HCT116 (cell line): ENCODE results near the gene GALT. TPM values are rescaled to one million over a fixed set of nuclear protein-coding genes. Genes with fewer than 3 reads are reported as not detected.

Source experiments
- ATAC-seq: fragments of 200-7000 bp; cut with Tn5 transposase; 2 replicates; pipeline ENCODE4 v1.9.1; 2020; ENCODE audit warnings: mild to moderate bottlenecking, moderate library complexity
- BruUV-seq: library from RNA; stranded (reverse); fragments of 400-500 nt; replicated peaks from 2 replicates; lab custom pipeline; 2021; lab: Mats Ljungman, UMichigan
- CTCF ChIA-PET: fragments of 300-600 bp; sonication (Branson Sonifier 250); formaldehyde crosslinking; loops from one replicate; lab custom pipeline; 2021; ENCODE audit warnings: antibody characterized with exemption; lab: Charles Lee
- POLR2A ChIA-PET: fragments of 300-600, 350-600 bp; sonication (Branson Sonifier 250); formaldehyde crosslinking; loops from one replicate; lab custom pipeline; 2021; ENCODE audit warnings: antibody characterized with exemption; lab: Charles Lee
- RAD21 ChIA-PET, 2 experiments: fragments of 300-600 bp; sonication (Branson Sonifier 250); formaldehyde crosslinking; loops; one replicate each; lab custom pipeline; 2023; ENCODE audit warnings: low total read pairs in 2 of 2; ENCODE audit not compliant: uncharacterized antibody in 2 of 2, unreplicated experiment in 2 of 2, low non-redundant PET in 1 of 2; lab: Charles Lee
- DNase-seq: peaks from one replicate; pipeline ENCODE4 v3.0.0-alpha.2; 2010; ENCODE audit warnings: low read depth, low spot score
- H2AFZ ChIP-seq: fragments of 200-600 bp; shearing (Covaris generic), sonication (generic); 2 replicates; pipeline ENCODE4 v1.6.1; 2017; ENCODE audit warnings: low read depth, mixed run types, mixed read lengths, antibody characterized with exemption, low read length; ENCODE audit not compliant: poor library complexity, severe bottlenecking
- H3K27ac ChIP-seq: 2 replicates; pipeline ENCODE4 v1.5.1; 2012; ENCODE audit warnings: low read depth, low read length
- H3K27me3 ChIP-seq: fragments of 200-600 bp; sonication (generic); 2 replicates; pipeline ENCODE4 v1.6.1; 2016; ENCODE audit warnings: mixed run types, low read length, mixed read lengths; ENCODE audit not compliant: insufficient read depth
- H3K36me3 ChIP-seq, 2 experiments: fragments of 200-500 bp in 1 of 2; fragments of 200-600 bp in 1 of 2; sonication (Bioruptor generic) in 1 of 2; sonication (generic) in 1 of 2; 2 replicates each; pipeline versions ENCODE4 v1.5.1 to v1.6.1; 2014 to 2016; ENCODE audit warnings: low read length in 2 of 2, inconsistent platforms in 1 of 2, mixed read lengths in 1 of 2, mixed run types in 1 of 2; ENCODE audit not compliant: insufficient read depth in 2 of 2, control insufficient read depth in 1 of 2
- H3K4me1 ChIP-seq, 2 experiments: fragments of 200-600 bp in 1 of 2; sonication (generic) in 1 of 2; 2 replicates each; pipeline versions ENCODE4 v1.5.1 to v1.6.1; 2012 to 2017; ENCODE audit warnings: low read length in 2 of 2, inconsistent platforms in 1 of 2, mild to moderate bottlenecking in 1 of 2, mixed read lengths in 1 of 2, mixed run types in 1 of 2, moderate library complexity in 1 of 2; ENCODE audit not compliant: insufficient read depth in 2 of 2, control insufficient read depth in 1 of 2
- H3K4me2 ChIP-seq: fragments of 200-600 bp; sonication (generic); 2 replicates; pipeline ENCODE4 v1.6.1; 2017; ENCODE audit warnings: mixed run types, low read length, mixed read lengths
- H3K4me3 ChIP-seq, 2 experiments: fragments of 200-600 bp in 1 of 2; sonication (generic) in 1 of 2; replicated peaks in 1 of 2; 2 replicates each; pipeline ENCODE4 v1.5.1; 2011 to 2016; ENCODE audit warnings: low read length in 2 of 2, control low read depth in 1 of 2, low read depth in 1 of 2, mild to moderate bottlenecking in 1 of 2, mixed read lengths in 1 of 2, mixed run types in 1 of 2
- H3K79me2 ChIP-seq: fragments of 200-600 bp; sonication (generic); 2 replicates; pipeline ENCODE4 v1.6.1; 2017; ENCODE audit warnings: mild to moderate bottlenecking, mixed run types, low read length, moderate library complexity, mixed read lengths; ENCODE audit not compliant: insufficient read depth
- H3K9ac ChIP-seq: fragments of 200-600 bp; sonication (generic); 2 replicates; pipeline ENCODE4 v1.6.1; 2016; ENCODE audit warnings: low read length, mixed read lengths
- H3K9me2 ChIP-seq: fragments of 200-600 bp; sonication (generic), shearing (Covaris generic); 2 replicates; pipeline ENCODE4 v1.6.1; 2017; ENCODE audit warnings: mixed run types, mild to moderate bottlenecking, moderate library complexity; ENCODE audit not compliant: insufficient read depth
- H3K9me3 ChIP-seq, 2 experiments: fragments of 200-500 bp in 1 of 2; fragments of 200-600 bp in 1 of 2; sonication (Bioruptor generic) in 1 of 2; sonication (generic) in 1 of 2; 2 replicates each; pipeline ENCODE4 v1.6.1; 2014 to 2017; ENCODE audit warnings: low read length in 2 of 2, mixed read lengths in 2 of 2, inconsistent platforms in 1 of 2, low read depth in 1 of 2, mild to moderate bottlenecking in 1 of 2, mixed run types in 1 of 2, moderate library complexity in 1 of 2; ENCODE audit not compliant: control insufficient read depth in 1 of 2, insufficient read depth in 1 of 2
- H4K20me1 ChIP-seq: fragments of 200-600 bp; sonication (generic), shearing (Covaris generic); 2 replicates; pipeline ENCODE4 v1.6.1; 2017; ENCODE audit warnings: mixed run types, mild to moderate bottlenecking, moderate library complexity; ENCODE audit not compliant: insufficient read depth
- ATF3 ChIP-seq: IDR thresholded peaks from 2 replicates; pipeline ENCODE4 v1.6.1; 2012
- CEBPB ChIP-seq: IDR thresholded peaks from 2 replicates; pipeline ENCODE4 v1.6.1; 2012; ENCODE audit warnings: low read depth
- EGR1 ChIP-seq: IDR thresholded peaks from 2 replicates; pipeline ENCODE4 v1.6.1; 2012; ENCODE audit warnings: low read depth
- EZH2 ChIP-seq: fragments of 200-600 bp; sonication (generic); IDR thresholded peaks from 2 replicates; pipeline ENCODE4 v1.6.1; 2017; ENCODE audit warnings: antibody characterized with exemption, mixed run types
- JUND ChIP-seq: IDR thresholded peaks from 2 replicates; pipeline ENCODE4 v1.6.1; 2012
- RAD21 ChIP-seq: IDR thresholded peaks from 2 replicates; pipeline ENCODE4 v1.6.1; 2012; ENCODE audit warnings: low read depth, mild to moderate bottlenecking
- SIN3A ChIP-seq: IDR thresholded peaks from 2 replicates; pipeline ENCODE4 v1.6.1; 2012; ENCODE audit warnings: low read depth
- SP1 ChIP-seq: IDR thresholded peaks from 2 replicates; pipeline ENCODE4 v1.6.1; 2012; ENCODE audit warnings: low read depth
- SRF ChIP-seq: IDR thresholded peaks from 2 replicates; pipeline ENCODE4 v1.6.1; 2012; ENCODE audit warnings: low read depth
- ZBTB33 ChIP-seq: IDR thresholded peaks from 2 replicates; pipeline ENCODE4 v1.6.1; 2011; ENCODE audit warnings: mild to moderate bottlenecking, low read length, moderate library complexity; ENCODE audit not compliant: insufficient replicate concordance; ENCODE audit errors: extremely low read depth
- ZFX ChIP-seq: fragments of 450-650 bp; IDR thresholded peaks from 2 replicates; pipeline ENCODE4 v1.6.1; 2017
- intact Hi-C: fragments of 100-400 bp; cut with micrococcal nuclease; formaldehyde crosslinking; loops from 2 replicates; pipeline ENCODE4 v1.10.0; 2022
- total RNA-seq: library from RNA; stranded (reverse); gene quantifications from one replicate; pipeline ENCODE4 v1.2.1, GENCODE V29; 2021; ENCODE audit not compliant: unreplicated experiment
- TF ChIP-seq, protein P1 (sequence below): IDR thresholded peaks from 2 replicates; pipeline ENCODE4 v1.6.1; 2012

The GALT gene
- total RNA-seq, 1 experiment from 2014 or later: 28.2 TPM

DNA sequence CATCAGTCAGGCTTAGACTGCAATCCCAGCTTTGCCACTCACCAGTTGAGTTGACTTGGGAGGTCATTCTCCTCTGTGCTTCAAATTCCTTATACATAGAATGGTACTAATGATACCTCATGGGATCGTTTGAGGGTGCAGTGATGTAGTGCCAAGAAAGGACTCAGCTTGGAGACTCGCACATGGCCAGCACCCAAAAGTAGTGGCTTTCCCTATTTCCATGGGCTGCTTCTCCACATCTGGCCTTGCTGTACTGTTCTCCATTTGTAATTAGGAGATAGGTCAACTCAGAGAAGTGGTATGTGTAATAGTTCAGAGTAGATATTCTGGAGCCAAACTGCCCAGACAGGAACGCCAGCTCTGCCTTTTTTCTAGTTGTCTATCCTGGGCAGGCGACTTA lies 39.1 kb downstream of the GALT start:
- DNase-seq: no peak
- Histone ChIP-seq H3K9me3 (no peaks in the 10 kb centered on the region), H3K4me3 (no peak overlapping the region), H3K9ac (no peak overlapping the region), H3K79me2 (no peaks in the 10 kb centered on the region), H3K4me2 (no peak overlapping the region), H4K20me1 (no peaks in the 10 kb centered on the region), H3K9me2 (no peaks in the 10 kb centered on the region), H3K36me3 (no peaks in the 10 kb centered on the region), H3K27me3 (no peaks in the 10 kb centered on the region), H3K27ac (no peak overlapping the region), H3K4me1 (no peaks in the 10 kb centered on the region), H2AFZ (no peak overlapping the region)
- ChIA-PET POLR2A (no interaction called here), CTCF (interaction anchor here (2.9 kb wide), 1 partner anchor 17 kb away, joined by 7 read pairs; no protein-coding TSS in a partner anchor), RAD21 (no interaction called here)
- ATAC-seq: no peak
- BruUV-seq: no TSS peak
- intact Hi-C loops: no loop called here
- TF ChIP-seq SRF (no peak), RAD21 (no peak), JUND (no peak)

DNA sequence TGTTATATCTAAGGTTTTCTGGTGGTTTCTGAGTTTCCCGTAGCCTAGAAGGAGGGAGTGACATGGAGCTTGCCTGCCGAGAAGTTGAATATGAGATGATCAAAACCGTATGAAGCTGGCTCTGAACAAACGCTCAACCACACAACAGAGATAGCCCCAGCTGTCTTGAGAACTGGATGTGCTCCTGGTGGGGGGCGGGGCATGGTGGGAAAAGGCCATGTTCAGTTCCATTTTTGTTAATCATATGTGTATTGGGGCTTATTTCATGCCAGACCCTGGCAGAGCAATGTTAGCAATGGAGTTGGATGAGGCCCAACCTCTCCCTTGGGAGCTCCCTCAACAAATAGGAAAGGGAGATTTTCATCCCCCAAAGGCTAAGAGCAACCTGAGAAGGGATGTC lies 39.8 kb downstream of the GALT start:
- no peak overlapping the region for H3K4me2 ChIP-seq
- no peaks in the 10 kb centered on the region for H3K9me3 ChIP-seq
- TF ChIP-seq ATF3 (no peak), SP1 (no peak), EGR1 (no peak), JUND (no peak), EZH2 (no peak), SIN3A (no peak), ZBTB33 (no peak), CEBPB (no peak), ZFX (no peak)
- TF ChIP-seq, protein P1, sequence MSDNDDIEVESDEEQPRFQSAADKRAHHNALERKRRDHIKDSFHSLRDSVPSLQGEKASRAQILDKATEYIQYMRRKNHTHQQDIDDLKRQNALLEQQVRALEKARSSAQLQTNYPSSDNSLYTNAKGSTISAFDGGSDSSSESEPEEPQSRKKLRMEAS: no peak
- BruUV-seq: no TSS peak
- no peaks in the 10 kb centered on the region for H3K36me3 ChIP-seq
- H3K9me2 ChIP-seq: no peaks in the 10 kb centered on the region
- no peak overlapping the region for H3K9ac ChIP-seq
- CTCF ChIA-PET: interaction anchor here (2.9 kb wide), 1 partner anchor 16 kb away, joined by 7 read pairs; no protein-coding TSS in a partner anchor
- no peak overlapping the region for H2AFZ ChIP-seq
- DNase-seq (no peak), ATAC-seq (no peak)
- no peaks in the 10 kb centered on the region for H3K79me2 ChIP-seq
- POLR2A ChIA-PET: no interaction called here
- H3K27me3 ChIP-seq: no peaks in the 10 kb centered on the region
- intact Hi-C loops: no loop called here
- RAD21 ChIA-PET: no interaction called here
- H3K27ac ChIP-seq: no peak overlapping the region
- H4K20me1 ChIP-seq: no peaks in the 10 kb centered on the region
- H3K4me3 ChIP-seq: no peak overlapping the region
- H3K4me1 ChIP-seq: no peaks in the 10 kb centered on the region
